Panc1 (cell line): ENCODE measurements around the gene BICD1. TPM values are rescaled to one million over a fixed set of nuclear protein-coding genes. Genes with fewer than 3 reads are reported as not detected.

Experiments used
- ATAC-seq: fragments of 200-7000 bp; cut with Tn5 transposase; 2 replicates; pipeline ENCODE4 v1.9.1; 2020; ENCODE audit warnings: mild to moderate bottlenecking, moderate library complexity
- BruUV-seq: library from RNA; stranded (reverse); fragments of 400-500 nt; replicated peaks from 2 replicates; lab custom pipeline; 2021; lab: Mats Ljungman, UMichigan
- CTCF ChIA-PET: fragments of 300-600 bp; sonication (Branson Sonifier 250); formaldehyde crosslinking; loops from one replicate; lab custom pipeline; 2022; ENCODE audit warnings: antibody characterized with exemption; lab: Charles Lee
- POLR2A ChIA-PET: fragments of 300-600 bp; sonication (Branson Sonifier 250); formaldehyde crosslinking; loops from one replicate; lab custom pipeline; 2022; ENCODE audit warnings: antibody characterized with exemption; lab: Charles Lee
- DNase-seq: peaks from one replicate; pipeline ENCODE4 v3.0.0-alpha.2; 2010; ENCODE audit warnings: low read depth, low spot score
- H3K27ac ChIP-seq: 2 replicates; pipeline ENCODE4 v1.5.1; 2011; ENCODE audit warnings: mild to moderate bottlenecking, low read length, inconsistent platforms
- H3K27me3 ChIP-seq: fragments of 200-500 bp; sonication (Bioruptor generic); 2 replicates; pipeline ENCODE4 v1.6.0; 2014; ENCODE audit warnings: low read length, inconsistent platforms; ENCODE audit not compliant: control insufficient read depth, insufficient read depth
- H3K36me3 ChIP-seq: fragments of 200-500 bp; sonication (Bioruptor generic); 2 replicates; pipeline ENCODE4 v1.5.1; 2014; ENCODE audit warnings: inconsistent platforms, mild to moderate bottlenecking, low read length, moderate library complexity; ENCODE audit not compliant: control insufficient read depth, insufficient read depth
- H3K4me1 ChIP-seq: 2 replicates; pipeline ENCODE4 v1.5.1; 2011; ENCODE audit warnings: inconsistent platforms, mild to moderate bottlenecking, low read length, moderate library complexity; ENCODE audit not compliant: control insufficient read depth, insufficient read depth
- H3K4me3 ChIP-seq, 2 experiments: 2 replicates each; pipeline ENCODE4 v1.5.1; 2011 to 2012; ENCODE audit warnings: low read depth in 2 of 2, low read length in 2 of 2, mild to moderate bottlenecking in 2 of 2, inconsistent platforms in 1 of 2, moderate library complexity in 1 of 2
- H3K9me3 ChIP-seq: fragments of 200-500 bp; sonication (Bioruptor generic); 2 replicates; pipeline ENCODE4 v1.5.1; 2014; ENCODE audit warnings: low read depth, mild to moderate bottlenecking, inconsistent platforms, low read length, moderate library complexity; ENCODE audit not compliant: control insufficient read depth, insufficient read depth
- POLR2AphosphoS5 ChIP-seq: IDR thresholded peaks from 2 replicates; pipeline ENCODE4 v1.6.1; 2012; ENCODE audit warnings: mild to moderate bottlenecking, low read depth, low read length, moderate library complexity
- in situ Hi-C: cut with HindIII; loops from 2 replicates; pipeline ENCODE4 v1.10.0; 2016; ENCODE audit warnings: low sequenced_read_pairs, low pct_unique_long_range_greater_than_20kb
- intact Hi-C: fragments of 100-400 bp; cut with micrococcal nuclease; formaldehyde crosslinking; loops from one replicate; pipeline ENCODE4 v1.10.0; 2022; ENCODE audit not compliant: unreplicated experiment
- total RNA-seq: library from RNA; stranded (reverse); gene quantifications from one replicate; pipeline ENCODE4 v1.2.1, GENCODE V29; 2021; ENCODE audit not compliant: unreplicated experiment
- TF ChIP-seq, protein P1 (sequence below), 2 experiments: IDR thresholded peaks; 2 replicates each; pipeline ENCODE4 v1.6.1; 2011 to 2012; ENCODE audit warnings: low read depth in 2 of 2, control low read depth in 1 of 2, low read length in 1 of 2, mild to moderate bottlenecking in 1 of 2, moderate library complexity in 1 of 2; ENCODE audit not compliant: insufficient read depth in 1 of 2
- TF ChIP-seq, protein P2 (sequence below): fragments of 450-650 bp; IDR thresholded peaks from 2 replicates; pipeline ENCODE4 v1.5.1; 2017; ENCODE audit warnings: mild to moderate bottlenecking

Gene BICD1
- total RNA-seq, 1 experiment from 2014 or later, result 40.0 TPM

GRCh38 chr12:32362892-32363291 lies 256.2 kb downstream of the BICD1 start:
- no peak overlapping the region for H3K27ac ChIP-seq
- H3K36me3 ChIP-seq, result no peaks in the 10 kb centered on the region
- no TSS peak for BruUV-seq
- in situ Hi-C loops (no loop called here), intact Hi-C loops (loop anchor here (10.0 kb wide), 1 partner anchor 92 kb away; no protein-coding TSS in a partner anchor)
- H3K27me3 ChIP-seq, result no peaks in the 10 kb centered on the region
- DNase-seq (no peak), ATAC-seq (no peak)
- H3K4me3 ChIP-seq, result no peak overlapping the region
- TF ChIP-seq POLR2AphosphoS5, result no peak
- TF ChIP-seq, protein P1, sequence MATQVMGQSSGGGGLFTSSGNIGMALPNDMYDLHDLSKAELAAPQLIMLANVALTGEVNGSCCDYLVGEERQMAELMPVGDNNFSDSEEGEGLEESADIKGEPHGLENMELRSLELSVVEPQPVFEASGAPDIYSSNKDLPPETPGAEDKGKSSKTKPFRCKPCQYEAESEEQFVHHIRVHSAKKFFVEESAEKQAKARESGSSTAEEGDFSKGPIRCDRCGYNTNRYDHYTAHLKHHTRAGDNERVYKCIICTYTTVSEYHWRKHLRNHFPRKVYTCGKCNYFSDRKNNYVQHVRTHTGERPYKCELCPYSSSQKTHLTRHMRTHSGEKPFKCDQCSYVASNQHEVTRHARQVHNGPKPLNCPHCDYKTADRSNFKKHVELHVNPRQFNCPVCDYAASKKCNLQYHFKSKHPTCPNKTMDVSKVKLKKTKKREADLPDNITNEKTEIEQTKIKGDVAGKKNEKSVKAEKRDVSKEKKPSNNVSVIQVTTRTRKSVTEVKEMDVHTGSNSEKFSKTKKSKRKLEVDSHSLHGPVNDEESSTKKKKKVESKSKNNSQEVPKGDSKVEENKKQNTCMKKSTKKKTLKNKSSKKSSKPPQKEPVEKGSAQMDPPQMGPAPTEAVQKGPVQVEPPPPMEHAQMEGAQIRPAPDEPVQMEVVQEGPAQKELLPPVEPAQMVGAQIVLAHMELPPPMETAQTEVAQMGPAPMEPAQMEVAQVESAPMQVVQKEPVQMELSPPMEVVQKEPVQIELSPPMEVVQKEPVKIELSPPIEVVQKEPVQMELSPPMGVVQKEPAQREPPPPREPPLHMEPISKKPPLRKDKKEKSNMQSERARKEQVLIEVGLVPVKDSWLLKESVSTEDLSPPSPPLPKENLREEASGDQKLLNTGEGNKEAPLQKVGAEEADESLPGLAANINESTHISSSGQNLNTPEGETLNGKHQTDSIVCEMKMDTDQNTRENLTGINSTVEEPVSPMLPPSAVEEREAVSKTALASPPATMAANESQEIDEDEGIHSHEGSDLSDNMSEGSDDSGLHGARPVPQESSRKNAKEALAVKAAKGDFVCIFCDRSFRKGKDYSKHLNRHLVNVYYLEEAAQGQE (IDR thresholded peaks at IDR 0.05; ENCODE audit: insufficient read depth in 1 of 2, low read depth in 2 of 2, low read length in 1 of 2), result no peak
- no peaks in the 10 kb centered on the region for H3K9me3 ChIP-seq
- H3K4me1 ChIP-seq, result no peaks in the 10 kb centered on the region
- CTCF ChIA-PET, result no interaction called here
- POLR2A ChIA-PET, result no interaction called here

GRCh38 chr12:32365473-32366064 lies 258.9 kb downstream of the BICD1 start:
- DNase-seq (peak; percentile 77), ATAC-seq (peak; percentile 84)
- CTCF ChIA-PET, result interaction anchor here (0.8 kb wide), 1 partner anchor 10 kb away, joined by 4 read pairs; no protein-coding TSS in a partner anchor
- H3K27me3 ChIP-seq, result no peaks in the 10 kb centered on the region
- H3K9me3 ChIP-seq, result no peaks in the 10 kb centered on the region
- no peaks in the 10 kb centered on the region for H3K36me3 ChIP-seq
- H3K4me3 ChIP-seq, result no peak overlapping the region
- in situ Hi-C loops, result no loop called here
- no TSS peak for BruUV-seq
- TF ChIP-seq, protein P1 (IDR thresholded peaks at IDR 0.05; ENCODE audit: insufficient read depth in 1 of 2, low read depth in 2 of 2, low read length in 1 of 2), result no peak
- TF ChIP-seq, protein P2, sequence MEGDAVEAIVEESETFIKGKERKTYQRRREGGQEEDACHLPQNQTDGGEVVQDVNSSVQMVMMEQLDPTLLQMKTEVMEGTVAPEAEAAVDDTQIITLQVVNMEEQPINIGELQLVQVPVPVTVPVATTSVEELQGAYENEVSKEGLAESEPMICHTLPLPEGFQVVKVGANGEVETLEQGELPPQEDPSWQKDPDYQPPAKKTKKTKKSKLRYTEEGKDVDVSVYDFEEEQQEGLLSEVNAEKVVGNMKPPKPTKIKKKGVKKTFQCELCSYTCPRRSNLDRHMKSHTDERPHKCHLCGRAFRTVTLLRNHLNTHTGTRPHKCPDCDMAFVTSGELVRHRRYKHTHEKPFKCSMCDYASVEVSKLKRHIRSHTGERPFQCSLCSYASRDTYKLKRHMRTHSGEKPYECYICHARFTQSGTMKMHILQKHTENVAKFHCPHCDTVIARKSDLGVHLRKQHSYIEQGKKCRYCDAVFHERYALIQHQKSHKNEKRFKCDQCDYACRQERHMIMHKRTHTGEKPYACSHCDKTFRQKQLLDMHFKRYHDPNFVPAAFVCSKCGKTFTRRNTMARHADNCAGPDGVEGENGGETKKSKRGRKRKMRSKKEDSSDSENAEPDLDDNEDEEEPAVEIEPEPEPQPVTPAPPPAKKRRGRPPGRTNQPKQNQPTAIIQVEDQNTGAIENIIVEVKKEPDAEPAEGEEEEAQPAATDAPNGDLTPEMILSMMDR, result peak; percentile 86; the same call in 1 of the 2 replicates
- POLR2A ChIA-PET, result interaction anchor here (0.6 kb wide), 1 partner anchor 31 kb away, joined by 11 read pairs; no protein-coding TSS in a partner anchor
- intact Hi-C loops, result loop anchor here (2.0 to 10.0 kb wide), 2 partner anchors 89 to 307 kb away; no protein-coding TSS in a partner anchor
- no peak overlapping the region for H3K27ac ChIP-seq
- H3K4me1 ChIP-seq, result no peaks in the 10 kb centered on the region
